A549 treated with CpdA at 1 μM for 4 hours (cell line): ENCODE results near the gene AP1S1. TPM values are rescaled to one million over a fixed set of nuclear protein-coding genes. Genes with fewer than 3 reads are reported as not detected.

Experiments used
- total RNA-seq: library from RNA; stranded (reverse); fragments of 200-300 nt; extraction: Qiagen RNA extraction; gene quantifications from 5 replicates; pipeline ENCODE4 v1.2.3, GENCODE V29; 2022; ENCODE audit warnings: low read depth

Gene AP1S1
- 131 to 162 TPM (median 147 TPM) in 5 replicates for total RNA-seq

GRCh38 chr7:101153969-101154692 is at the start of gene AP1S1:
TSS of gene AP1S1 (plus strand) at chr7:101154476. CDS start at chr7:101154515, 39 bp downstream.

GRCh38 chr7:101126651-101127459 is 27.4 kb upstream of the AP1S1 start, which contains the start of gene SERPINE1:
TSS of gene SERPINE1 (plus strand) at chr7:101127104. CDS start at chr7:101128394, 1,290 bp downstream.

GRCh38 chr7:101165075-101165957 is 11.0 kb downstream of the AP1S1 start, which contains the start of gene VGF:
TSS of gene VGF (minus strand) at chr7:101165569. CDS start at chr7:101164843, 726 bp downstream.

GRCh38 chr7:101180130-101180755 is 26.0 kb downstream of the AP1S1 start, which contains the start of gene NAT16:
TSS of gene NAT16 (minus strand) at chr7:101180293. CDS start at chr7:101174807, 5,486 bp downstream.

GRCh38 chr7:101200862-101201599 is 46.8 kb downstream of the AP1S1 start, which contains the start of gene MOGAT3:
TSS of gene MOGAT3 (minus strand) at chr7:101201036. CDS start at chr7:101200854, 182 bp downstream.

Other genes starting within 250 kb of the AP1S1 start
- gene MUC3A, start 204.9 kb upstream of the AP1S1 start, total RNA-seq: 8.9 to 15.9 TPM (median 12.7 TPM) in 5 replicates
- gene MUC12, start 184.9 kb upstream of the AP1S1 start, total RNA-seq: 15.7 to 22.4 TPM (median 18.7 TPM) in 5 replicates
- gene MUC17, start 134.4 kb upstream of the AP1S1 start, total RNA-seq: 0.01 to 0.07 TPM (median 0.03 TPM) in 5 replicates
- 9.9 to 13.3 TPM (median 10.4 TPM) in 5 replicates for gene TRIM56, start 69.0 kb upstream of the AP1S1 start, total RNA-seq
- 712 to 895 TPM (median 757 TPM) in 5 replicates for gene SERPINE1, start 27.4 kb upstream of the AP1S1 start, total RNA-seq
- 9.0 to 22.7 TPM (median 16.6 TPM) in 5 replicates for gene VGF, start 11.1 kb downstream of the AP1S1 start, total RNA-seq
- gene NAT16, start 25.8 kb downstream of the AP1S1 start, total RNA-seq: 0.13 to 0.25 TPM (median 0.17 TPM) in 4 of 5 replicates, not detected in the other
- gene MOGAT3, start 46.6 kb downstream of the AP1S1 start, total RNA-seq: 0.08 TPM in 1 of 5 replicates, not detected in the others
- gene PLOD3, start 63.1 kb downstream of the AP1S1 start, total RNA-seq: 66.5 to 84.1 TPM (median 82.2 TPM) in 5 replicates
- 73.6 to 100 TPM (median 92.5 TPM) in 5 replicates for gene ZNHIT1, start 63.7 kb downstream of the AP1S1 start, total RNA-seq
- 8.7 to 14.8 TPM (median 12.9 TPM) in 5 replicates for gene CLDN15, start 83.3 kb downstream of the AP1S1 start, total RNA-seq
- gene FIS1, start 90.6 kb downstream of the AP1S1 start, total RNA-seq: 129 to 148 TPM (median 141 TPM) in 5 replicates
- 49.4 to 58.6 TPM (median 54.3 TPM) in 5 replicates for gene IFT22, start 167.3 kb downstream of the AP1S1 start, total RNA-seq
- gene COL26A1, start 208.4 kb downstream of the AP1S1 start, total RNA-seq: 0.35 to 0.45 TPM (median 0.38 TPM) in 5 replicates